ENCODE results near the gene SLC66A3.

SLC66A3 gene

GRCh38 chr2:11220445-11220844 is 65.2 kb downstream of the SLC66A3 start:
- DNase-seq = no peak

- no peak for DNase-seq
Observed at GRCh38 chr2:11222845-11223244, 67.6 kb downstream of the SLC66A3 start.

GRCh38 chr2:11224887-11225286 is 69.6 kb downstream of the SLC66A3 start:
- no peak for DNase-seq

GRCh38 chr2:11227595-11227994 is 72.3 kb downstream of the SLC66A3 start:
- no peak for DNase-seq
